GM18517 (cell line): ENCODE measurements around the gene ZNF324.
"Not testable (repeated sequence)": the region's sequence is repeated elsewhere in the genome, so short reads cannot be mapped to it uniquely, and the experiment has no call there.

Source experiments
- ATAC-seq: cut with Tn5 transposase; IDR thresholded peaks from one replicate; pipeline ENCODE4 v1.9.1; 2021; ENCODE audit warnings: mild to moderate bottlenecking, moderate library complexity; ENCODE audit not compliant: unreplicated experiment

ZNF324 gene

DNA sequence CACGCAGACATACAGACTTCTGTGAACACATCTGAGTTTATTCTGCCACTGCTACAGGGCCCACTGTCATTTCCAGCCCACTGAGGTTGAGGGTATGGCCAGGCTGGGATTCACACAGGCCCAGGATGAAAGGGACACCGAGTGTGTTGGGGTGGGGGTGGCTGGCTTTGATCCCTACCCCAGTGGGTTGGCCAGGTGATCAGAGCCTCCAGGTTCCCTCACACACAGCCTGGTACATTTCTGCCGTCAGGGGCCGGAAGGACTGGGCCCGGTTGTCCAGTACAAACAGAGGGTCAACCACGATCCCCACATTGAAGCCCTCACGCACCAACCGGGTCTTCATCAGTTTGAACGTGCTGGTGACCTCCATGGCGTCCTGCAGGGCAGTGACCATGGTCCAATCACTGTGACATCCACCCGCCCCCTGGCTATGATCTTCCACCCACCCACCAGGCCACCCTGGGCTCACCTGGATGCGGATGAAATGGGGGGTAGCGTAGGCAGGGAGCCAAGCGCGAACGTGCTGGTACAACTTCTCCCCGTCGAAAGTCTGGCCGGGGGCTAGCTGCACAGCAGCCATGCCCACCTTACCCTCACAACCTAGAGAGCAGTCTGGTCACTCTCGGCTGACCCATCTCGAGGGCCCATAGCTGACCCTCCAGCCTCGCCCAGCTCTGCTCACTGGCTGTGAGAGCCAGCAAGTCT is 31.6 kb downstream of the ZNF324 start:
- ATAC-seq: no peak

DNA sequence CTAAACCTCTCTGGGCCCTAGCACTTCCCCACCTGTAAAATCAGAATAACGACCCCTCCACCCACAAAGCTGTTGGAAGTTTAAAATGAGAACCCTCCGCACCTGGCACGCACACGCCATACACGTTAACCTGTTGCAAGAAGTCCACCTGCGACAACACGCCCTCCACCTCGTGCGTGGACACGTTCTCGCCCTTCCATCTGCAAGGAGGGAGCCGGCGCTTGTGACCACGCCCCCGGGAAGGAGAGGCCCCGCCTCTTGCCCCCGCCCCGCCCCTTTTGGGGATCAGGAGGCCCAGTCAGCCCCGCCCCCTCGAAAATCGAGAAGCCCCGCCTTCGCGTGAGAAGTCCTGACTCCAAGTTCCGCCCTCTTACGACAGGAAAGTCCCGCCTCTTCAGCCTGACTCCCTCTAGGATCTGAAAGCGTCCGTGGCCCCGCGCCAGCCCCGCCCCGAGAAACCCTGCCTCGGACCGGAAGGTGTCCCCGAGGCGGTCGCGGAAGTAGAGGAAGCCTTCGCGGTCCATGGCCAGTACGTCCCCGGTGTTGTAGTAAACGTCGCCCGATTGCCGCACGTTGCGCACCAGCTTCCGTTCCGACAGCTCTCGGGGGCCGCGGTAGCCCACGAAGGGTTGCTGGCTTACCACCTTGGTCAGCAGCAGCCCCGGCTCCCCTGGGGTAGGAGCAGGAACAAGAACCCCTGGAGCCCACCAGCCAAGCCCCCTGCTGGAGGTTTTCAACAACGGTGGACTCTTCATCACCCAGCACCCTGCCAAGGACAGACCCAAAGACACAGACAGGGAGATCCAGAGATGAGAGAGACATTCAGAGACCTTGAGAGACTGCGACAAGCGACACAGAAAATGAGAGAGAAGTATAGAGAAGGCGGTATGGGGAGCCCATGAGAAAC is 32.4 kb downstream of the ZNF324 start:
- ATAC-seq: peak; percentile 85

DNA sequence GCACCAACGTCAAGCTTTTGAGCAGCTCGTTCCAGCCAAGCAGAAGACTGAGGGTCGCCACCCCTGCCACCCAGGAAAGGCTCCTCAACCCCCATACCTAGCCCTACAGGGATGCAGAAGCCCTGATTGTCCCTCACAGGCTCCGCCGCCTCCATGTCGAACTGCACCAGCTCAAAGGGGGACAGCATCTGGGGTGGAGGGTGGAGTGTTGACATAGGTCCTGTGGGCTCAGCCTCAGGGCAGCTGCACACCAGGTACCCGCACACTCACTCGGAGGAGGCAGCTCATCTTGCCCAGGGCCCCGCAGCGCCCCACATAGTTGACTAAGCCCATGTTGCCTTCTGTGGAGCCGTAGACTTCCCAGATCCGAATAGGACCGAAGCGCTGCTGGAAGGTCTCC is 33.4 kb downstream of the ZNF324 start:
- ATAC-seq: no peak

DNA sequence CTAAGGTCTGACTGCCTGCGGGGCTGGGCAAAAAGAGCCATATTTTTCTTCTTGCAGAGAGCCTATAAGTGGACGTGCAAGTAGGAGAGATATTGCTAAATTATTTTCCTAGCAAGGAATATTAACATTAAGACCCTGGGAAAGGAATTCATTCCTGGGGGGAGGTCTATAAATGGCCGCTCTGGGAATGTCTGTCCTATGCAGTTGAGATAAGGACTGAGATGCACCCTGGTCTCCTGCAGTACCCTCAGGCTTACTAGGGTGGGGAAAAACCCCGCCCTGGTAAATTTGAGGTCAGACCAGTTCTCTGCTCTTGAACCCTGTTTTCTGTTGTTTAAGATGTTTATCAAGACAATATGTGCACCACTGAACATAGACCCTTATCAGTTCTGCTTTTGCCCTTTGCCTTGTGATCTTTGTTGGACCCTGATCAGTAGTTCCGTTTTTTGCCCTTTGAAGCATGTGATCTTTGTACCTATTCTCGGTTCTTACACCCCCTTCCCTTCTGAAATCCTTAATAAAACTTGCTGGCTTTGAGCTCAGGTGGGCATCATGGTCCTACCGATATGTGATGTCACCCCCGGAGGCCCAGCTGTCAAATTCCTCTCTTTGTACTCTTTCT is 40.8 kb downstream of the ZNF324 start:
- ATAC-seq: not testable (repeated sequence)

DNA sequence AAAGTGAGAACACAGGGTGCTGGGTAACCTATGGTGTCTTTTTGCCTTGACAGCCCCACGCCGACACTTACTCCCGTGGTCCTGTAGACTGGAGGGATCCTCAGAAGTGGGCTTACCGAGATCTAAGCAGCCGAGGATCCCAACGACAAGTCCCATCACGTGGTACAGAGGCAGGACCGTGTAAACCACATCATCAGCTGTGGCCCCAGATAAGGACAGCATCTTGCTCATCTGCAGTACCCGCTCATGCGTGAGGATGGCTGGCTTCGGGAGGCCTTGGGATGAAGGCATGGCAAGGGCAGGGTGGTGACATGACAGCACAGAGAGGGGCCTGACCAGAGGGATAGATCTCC is 42.8 kb downstream of the ZNF324 start:
- ATAC-seq: no peak

DNA sequence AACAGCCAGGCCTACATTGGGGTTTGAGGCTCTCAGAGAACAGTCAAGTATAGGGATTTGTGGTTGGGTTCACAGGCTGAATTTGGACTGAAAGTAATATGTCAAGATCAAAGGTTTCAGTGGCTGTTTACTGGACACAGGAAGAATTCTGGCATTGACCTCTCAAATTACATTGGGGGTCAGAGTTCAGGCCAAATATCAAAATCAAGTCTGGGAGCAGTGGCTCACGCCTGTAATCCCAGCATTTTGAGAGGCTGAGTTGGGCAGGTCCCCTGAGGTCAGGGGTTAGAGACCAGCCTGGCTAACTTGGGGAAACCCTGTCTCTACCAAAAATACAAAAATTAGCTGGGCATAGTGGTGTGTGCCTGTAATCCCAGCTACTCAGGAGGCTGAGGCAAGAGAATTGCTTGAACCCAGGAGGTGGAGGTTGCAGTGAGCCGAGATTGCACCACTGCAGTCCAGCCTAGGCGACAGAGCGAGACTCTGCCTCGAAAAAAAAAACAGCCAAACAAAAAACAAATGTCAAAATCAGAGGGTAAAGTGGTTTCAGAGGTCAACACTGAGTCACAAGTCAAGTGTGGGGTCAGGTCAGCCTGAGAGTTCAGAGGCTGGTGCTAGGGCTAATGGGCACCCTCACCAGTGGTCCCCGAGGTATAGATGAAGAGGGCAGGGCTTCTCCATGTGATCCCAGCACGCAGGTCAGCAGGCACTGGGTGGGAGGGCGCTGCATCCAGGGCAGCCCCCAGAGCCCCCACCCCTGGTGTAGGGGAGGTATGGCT is 43.4 kb downstream of the ZNF324 start:
- no peak for ATAC-seq

DNA sequence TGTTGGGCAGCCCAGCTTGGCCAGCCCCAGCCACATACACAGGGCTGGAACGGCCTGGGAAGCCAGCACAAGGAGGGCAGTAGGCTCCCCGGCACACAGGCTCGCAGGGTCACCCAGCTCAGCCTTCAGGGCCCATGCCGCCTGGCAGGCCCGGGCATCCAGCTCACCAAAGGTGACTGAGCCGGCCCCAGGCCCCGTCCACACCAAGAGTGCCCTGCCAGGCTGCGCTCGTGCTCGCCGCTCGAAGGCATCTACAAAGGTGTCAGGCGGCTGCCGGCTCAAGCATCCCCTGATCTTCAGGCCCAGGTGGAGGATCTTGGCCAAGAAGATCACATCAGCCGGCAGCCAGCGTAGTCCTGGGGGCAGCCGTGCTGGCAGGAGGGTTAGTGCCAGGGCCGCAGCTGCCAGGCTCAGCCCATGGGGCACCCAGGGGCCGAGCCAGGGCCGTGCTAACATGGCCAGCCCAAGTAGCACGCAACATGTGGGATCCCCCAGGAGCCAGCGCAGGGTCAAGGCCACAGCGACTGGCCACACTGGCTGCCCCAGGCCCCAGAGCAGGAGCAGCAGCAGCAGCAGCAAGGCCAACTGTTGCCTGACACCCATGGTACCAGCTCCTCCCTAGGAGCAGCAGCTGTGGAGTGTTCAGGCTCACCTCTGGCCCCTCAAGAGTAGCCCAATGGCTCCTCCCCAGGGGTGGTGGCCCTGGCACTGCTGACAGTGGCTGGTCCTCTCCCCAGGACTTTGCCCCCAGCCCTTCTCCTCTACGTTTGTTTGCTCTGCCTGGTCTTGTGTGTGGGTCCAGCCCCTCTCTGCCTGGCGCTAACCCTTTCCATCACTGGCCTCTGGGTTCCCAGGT is 44.7 kb downstream of the ZNF324 start, which contains the start of gene SLC27A5:
Gene SLC27A5, minus strand, starts transcription at position 640 of the 856 bp plus-strand sequence. Its CDS starts 37 bp downstream, at position 603.
- no peak for ATAC-seq

DNA sequence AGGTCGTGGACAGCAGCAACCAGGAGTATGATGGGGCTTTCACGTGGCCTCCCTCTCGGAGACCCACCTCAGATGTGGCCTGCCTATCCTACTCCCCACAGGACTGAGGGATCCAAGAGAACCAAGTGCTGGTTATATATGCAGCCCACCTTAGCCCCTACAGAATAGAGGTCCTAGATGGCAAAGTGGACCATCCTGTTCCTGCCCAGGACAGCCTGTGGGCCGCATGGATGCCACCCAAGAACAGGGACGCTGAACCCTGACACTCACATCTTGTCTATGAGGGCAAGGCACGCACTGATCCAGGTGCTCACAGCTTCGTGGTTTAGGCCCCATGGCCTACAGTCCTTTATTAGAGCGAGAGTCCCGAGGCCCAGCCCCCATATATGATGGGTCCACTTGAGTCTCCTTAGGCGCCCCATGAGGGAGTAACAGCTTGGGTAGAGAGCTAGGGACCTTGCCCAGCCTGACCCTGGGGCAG is 46.4 kb downstream of the ZNF324 start:
- no peak for ATAC-seq

DNA sequence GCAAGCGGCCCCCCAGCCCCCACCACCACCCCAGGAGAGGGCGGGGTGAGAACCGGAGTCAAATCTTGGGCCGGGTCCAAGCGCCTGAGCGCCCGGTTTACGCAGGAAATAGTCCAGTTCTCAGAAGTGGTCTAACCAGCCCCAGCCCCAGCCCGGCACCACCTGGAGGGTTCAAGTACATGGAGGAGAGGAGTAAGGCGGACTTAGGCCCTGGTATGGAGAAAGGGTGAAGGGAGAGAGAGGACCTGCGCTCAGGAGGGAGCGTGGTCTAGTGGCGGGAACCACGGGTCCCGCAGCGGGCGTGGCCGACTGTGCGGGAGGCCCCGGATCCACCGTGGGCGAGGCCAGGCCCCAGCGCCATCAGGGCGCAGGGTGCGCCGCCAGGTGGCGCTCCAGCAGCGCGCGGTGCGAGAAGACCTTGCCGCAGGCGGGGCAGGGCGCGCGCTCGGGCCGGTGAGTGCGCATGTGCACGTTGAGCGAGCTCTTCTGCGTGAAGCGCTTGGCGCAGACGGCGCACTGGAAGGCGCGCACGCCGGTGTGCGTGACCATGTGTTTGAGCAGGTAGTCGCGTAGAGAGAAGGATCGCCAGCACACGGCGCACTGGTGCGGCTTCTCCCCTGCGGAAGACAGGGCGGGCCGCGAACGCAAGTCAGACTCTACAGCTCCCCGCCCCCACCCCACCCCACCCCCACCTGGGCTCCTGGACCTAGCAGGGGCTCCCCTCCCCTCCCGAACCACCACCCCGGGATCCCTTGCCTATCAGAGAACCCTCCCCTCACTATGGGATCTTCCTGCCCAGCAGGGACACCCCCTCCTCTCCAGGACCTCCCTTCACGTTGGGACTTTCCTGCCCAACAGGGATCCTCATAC is 47.0 kb downstream of the ZNF324 start:
- peak; percentile 65 for ATAC-seq

DNA sequence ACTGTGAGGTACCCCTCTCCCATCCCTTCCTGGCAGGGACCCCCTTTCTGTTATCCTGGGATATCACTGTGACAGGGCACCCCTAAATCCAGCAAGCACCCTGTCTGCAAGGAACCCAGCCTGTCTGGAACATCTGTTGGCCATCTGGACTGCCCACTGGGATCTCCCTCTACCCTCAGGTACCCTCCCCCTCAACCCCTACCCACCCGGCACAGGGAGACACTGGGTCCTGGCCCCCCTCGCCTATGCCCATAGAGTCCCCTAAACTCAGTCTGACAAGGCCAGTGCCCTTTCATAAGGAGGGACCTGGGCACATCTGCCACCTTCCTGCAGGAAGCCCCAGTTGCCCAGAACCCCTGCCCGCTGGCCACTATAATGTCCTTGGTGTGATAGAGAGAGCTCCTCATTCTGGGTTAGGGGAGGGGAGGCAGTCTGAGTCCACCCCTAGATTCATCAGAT is 47.7 kb downstream of the ZNF324 start:
- ATAC-seq: no peak

DNA sequence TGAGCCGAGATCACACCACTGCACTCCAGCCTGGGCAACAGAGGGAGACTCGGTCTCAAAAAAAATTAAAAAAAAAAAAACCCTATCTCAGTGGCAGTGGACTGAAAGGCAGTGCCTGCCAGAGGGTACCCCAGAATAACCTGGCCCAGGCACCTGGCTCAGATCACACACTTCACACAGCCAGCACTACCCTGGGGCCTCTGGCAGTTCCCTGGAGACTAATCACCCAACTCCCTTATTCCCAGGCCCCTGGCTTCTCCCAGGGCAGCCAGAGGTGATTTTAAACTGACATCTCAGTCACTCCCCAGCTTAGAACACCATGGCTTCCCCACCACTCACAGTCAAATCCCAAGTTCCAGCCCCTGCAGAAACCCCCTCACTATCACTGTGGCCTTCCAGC is 48.4 kb downstream of the ZNF324 start:
- ATAC-seq: no peak

DNA sequence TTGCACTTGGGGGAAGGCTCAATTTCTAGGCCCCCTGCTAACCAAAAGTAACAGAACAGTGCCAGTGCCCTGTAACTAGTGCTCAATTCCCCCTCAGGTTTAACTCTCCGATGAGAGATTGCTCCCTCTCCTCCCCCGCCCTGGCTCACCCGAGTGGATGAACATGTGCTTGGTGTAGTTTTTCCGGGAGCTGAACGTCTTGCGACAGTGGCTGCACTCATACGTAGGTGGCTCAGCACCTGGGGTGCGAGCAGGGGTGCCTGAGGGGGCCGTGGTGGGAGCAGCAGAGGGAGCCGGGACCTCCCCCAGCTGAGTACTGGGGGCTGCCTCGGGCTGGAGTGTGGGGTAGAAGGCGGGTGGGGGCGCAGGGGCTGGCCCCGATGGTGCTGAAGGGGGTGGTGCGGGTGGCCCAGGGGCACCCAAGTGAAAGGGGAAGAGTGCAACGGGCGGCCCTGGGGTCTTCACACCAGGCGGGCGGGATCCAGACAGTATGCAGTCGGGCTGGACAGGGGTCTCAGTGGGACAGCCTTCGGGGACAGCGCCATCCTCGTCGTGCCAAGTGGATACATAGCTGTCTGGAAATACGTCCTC is 49.5 kb downstream of the ZNF324 start:
- no peak for ATAC-seq

DNA sequence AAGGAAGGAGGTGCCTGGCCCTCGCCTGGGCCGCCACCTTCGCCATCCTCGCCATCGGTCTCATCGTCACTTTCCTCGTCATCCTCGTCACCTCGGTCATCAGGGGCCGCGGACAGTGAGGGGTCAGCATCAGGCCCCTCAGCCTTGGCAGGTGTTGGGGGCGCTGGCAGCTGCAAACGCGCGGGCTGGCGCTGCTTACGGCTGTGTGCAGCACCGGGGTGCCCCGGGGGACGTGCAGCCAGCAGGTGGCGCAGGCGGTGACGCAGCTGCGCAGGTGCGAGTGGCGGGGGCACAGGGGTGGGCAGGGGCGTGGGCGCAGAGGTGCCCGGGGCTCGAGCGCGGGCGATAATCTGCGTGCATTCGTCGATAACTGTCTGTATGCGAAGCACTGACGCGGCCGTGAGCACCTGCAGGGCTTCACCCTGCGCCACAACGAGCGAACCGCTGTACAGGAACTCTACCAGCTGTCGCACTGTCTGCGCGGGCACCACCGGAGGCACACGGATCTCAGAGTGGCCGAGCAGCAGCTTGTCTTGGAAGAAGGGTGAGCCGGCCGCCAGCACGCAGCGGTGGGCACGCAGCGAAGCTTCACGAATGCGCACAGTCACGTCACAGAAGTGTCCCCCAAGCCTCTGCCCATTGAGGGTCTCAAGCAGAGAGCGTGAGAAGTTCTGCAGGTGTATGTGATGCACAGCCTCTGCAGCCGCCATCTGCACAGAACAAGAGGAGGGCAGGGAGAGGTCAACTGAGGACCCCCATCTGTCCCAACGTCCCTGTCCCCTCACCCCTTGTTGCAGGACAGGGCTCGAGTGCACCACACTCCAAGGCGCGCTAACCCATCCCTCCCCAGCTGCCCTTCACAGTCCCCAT is 50.3 kb downstream of the ZNF324 start:
- ATAC-seq: no peak

DNA sequence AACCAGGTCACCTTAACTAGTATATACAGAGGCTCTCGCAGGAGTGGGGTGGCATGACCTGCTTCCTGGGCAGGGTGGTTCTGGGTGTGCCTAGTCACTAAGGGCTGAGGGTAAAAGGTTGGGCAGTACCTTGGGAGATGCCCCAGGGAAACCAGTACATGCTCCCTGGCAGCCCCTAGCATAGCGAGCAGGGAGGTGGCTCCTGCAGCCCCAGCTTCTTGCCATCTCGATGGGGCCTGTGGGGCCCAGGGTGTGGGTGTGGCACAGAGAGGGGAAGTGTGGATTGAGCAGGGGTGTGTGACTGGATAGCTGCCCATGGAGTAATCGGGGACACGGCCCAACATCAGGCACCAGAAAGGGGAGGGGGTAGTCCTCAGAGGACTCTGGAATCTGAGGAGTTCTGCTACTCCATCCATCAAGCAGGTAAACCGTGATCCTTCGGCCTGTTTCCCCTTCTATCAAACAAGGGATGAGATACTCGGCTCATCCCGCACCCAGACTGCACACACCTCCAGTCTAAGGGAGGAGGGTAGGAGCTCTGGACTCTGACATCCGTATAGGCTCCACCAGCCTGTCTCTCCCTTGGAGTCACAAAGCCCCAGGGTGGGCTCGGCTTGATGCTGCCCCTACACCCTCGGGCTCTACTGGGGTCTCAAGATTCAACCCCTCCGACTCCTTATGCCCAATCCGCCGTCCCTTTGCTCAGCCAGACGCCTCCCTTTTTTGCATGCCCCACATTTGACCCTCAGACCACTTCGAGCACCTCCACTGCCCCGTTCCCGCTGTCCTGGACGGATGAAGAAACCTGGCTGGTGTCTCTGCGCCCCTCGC is 51.6 kb downstream of the ZNF324 start:
- ATAC-seq: no peak

DNA sequence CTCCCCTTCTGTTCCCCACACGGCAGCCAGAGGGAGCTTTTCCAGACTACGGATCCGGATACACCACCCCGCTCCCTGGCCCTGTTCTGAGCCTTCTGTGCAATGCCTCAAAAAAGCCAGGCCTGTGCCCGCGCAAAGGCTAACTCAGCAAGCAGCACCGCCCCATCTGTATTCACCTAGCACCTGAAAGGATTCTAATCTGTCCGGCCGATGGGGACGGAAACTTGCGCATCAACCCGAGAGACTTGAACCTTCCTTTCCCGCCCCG is 52.1 kb downstream of the ZNF324 start:
- no peak for ATAC-seq

DNA sequence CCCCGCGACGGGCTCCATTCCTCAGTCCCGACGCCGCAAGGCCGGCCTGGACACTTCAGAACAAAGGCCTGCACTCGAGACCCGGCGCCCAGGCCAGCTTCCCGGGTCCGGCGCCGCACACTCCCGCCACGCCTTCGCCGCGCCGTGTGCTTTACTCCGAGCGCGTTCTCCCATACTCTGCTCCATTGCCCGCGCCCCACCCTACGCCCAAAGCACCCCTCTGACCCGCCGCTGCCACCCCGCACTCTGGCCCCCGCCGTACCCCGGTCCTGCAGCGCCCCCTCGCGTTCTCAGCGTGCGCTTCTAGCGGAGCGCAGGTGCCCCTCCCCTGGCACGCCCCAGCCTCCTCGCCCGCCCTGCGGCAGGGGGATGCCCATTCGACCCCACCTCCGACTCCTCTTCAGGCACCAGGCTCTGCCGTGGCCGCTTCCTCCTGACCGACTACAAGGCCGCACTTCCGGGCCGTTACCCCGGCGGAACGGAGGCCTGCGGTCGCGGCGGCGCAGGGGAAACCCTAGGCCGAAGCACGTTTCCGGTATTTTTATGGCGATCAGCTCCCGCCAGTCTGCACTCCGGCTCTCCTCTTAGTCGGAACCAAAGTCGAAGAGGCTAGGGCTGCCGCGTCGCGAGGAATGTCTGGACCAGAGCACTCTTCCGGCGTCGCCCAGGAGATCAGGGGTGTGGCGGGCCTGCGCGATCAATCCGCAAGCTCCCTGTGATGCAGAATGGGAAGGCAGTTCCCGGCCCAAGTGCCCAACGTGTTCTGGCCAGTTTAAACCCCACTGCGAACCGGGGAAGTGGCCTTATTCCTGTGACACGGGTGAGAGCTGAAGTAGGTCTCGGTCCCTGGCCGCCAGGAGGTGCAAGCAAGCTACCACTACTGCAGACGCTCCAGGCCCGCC is 52.7 kb downstream of the ZNF324 start, which contains the start of gene ZBTB45:
Gene ZBTB45, minus strand, starts transcription at position 456 of the 902 bp plus-strand sequence. CDS start 2,137 bp downstream, outside the sequence.
- peak; percentile 84 for ATAC-seq
